Measurements from ENCODE around the gene CD300LF. TPM values are rescaled to one million over a fixed set of nuclear protein-coding genes. Genes with fewer than 3 reads are reported as not detected.

CD300LF gene
- not detected in 2 replicates for total RNA-seq

GRCh38 chr17:74712756-74713155 lies at the start of gene CD300LF:
CD300LF (minus strand) TSS chr17:74712923; CDS start chr17:74712866, 57 bp downstream.

GRCh38 chr17:74748529-74749278 lies 36.0 kb upstream of the CD300LF start, which contains the start of gene NHERF1:
NHERF1 (plus strand) TSS chr17:74748628; CDS start chr17:74748847, 219 bp downstream.

GRCh38 chr17:74736513-74737298 lies 24.0 kb upstream of the CD300LF start, which contains the start of gene RAB37:
RAB37 (plus strand) TSS chr17:74737256; CDS start chr17:74737273, 17 bp downstream.

Other genes with a start within 250 kb of the CD300LF start
- gene CD300A, start 246.3 kb downstream of the CD300LF start, total RNA-seq: not detected in 2 replicates
- gene CD300LB, start 181.4 kb downstream of the CD300LF start, total RNA-seq: not detected in 2 replicates
- gene CD300C, start 166.8 kb downstream of the CD300LF start, total RNA-seq: not detected in 2 replicates
- gene CD300H, start 145.4 kb downstream of the CD300LF start, total RNA-seq: not detected in 2 replicates
- gene CD300LD, start 120.6 kb downstream of the CD300LF start, total RNA-seq: not detected in 2 replicates
- not detected in 2 replicates for gene CD300E, start 89.2 kb downstream of the CD300LF start, total RNA-seq
- 0.16 and 0.60 TPM in 2 replicates for gene RAB37, start 24.3 kb upstream of the CD300LF start, total RNA-seq
- gene NHERF1, start 35.7 kb upstream of the CD300LF start, total RNA-seq: 1.9 and 2.5 TPM in 2 replicates
- gene NAT9, start 63.4 kb upstream of the CD300LF start, total RNA-seq: 39.1 and 46.7 TPM in 2 replicates
- gene GRIN2C, start 147.0 kb upstream of the CD300LF start, total RNA-seq: 0.16 and 0.26 TPM in 2 replicates
- gene FDXR, start 160.1 kb upstream of the CD300LF start, total RNA-seq: 62.7 and 67.5 TPM in 2 replicates
- gene FADS6, start 180.7 kb upstream of the CD300LF start, total RNA-seq: not detected in 2 replicates
- under 0.01 and 0.09 TPM in 2 replicates for gene USH1G, start 210.3 kb upstream of the CD300LF start, total RNA-seq
- gene OTOP2, start 211.3 kb upstream of the CD300LF start, total RNA-seq: not detected in 2 replicates
- not detected in 2 replicates for gene OTOP3, start 223.0 kb upstream of the CD300LF start, total RNA-seq